ENCODE measurements around the gene ACP7. TPM values are rescaled to one million over a fixed set of nuclear protein-coding genes. Genes with fewer than 3 reads are reported as not detected.

Gene ACP7
- polyA plus RNA-seq, 1 of the 3 experiments (the other 2 are of a cell fraction): 0.36 TPM

DNA sequence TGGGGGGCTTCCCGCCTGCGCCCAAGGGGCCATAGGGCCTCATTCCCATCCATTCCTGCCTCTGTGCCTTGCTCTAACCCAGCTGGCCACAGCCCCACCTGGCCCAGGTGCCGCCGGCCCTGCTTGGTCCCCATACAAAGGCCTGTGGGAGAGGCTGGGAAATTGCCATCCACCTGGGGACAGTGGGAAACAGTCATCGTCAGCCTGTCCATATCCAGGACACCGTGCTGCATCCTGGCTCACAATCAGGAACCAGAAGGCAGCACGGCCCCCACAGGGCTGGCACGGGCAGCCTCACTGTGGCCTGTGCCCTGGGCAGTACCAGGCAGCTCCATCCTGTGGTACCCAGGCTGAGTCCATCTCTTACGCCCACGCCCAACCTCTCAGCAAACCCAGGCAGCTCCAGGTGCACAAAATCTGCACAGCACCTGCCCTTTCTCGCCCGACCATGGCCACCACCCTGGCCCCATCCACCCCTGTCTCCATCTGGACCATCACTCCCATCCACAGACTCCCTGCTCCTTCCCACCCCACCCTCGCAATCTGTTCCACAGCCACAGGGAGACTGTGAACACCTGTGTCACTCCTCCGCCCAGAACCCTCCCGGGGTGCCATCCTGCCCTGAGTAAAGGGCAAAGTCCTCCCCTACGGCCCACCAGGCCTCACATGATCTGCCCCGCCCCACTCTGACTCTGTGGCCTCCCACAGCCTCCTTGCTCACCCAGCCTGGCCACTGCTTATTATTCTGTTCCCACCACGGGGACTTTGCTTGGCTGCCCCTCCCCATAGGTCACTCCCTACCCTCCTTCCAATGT lies 30.7 kb upstream of the ACP7 start:
- no peaks in the 10 kb centered on the region for H3K79me2 ChIP-seq (ENCODE audit: insufficient read depth)
- H3K27ac ChIP-seq (ENCODE audit: low read depth in 2 of 2, low read length in 1 of 2): no peak overlapping the region
- WGBS (ENCODE audit: low lambda C conversion rate): 78% methylated on average over 12 of the region's 18 CpGs
- H3K9me3 ChIP-seq: no peaks in the 10 kb centered on the region
- TF ChIP-seq YY1 (IDR thresholded peaks at IDR 0.05; ENCODE audit: low read depth) (no peak), SMC3 (IDR thresholded peaks at IDR 0.05; ENCODE audit: low read depth, low read length) (no peak)
- H3K9me2 ChIP-seq: no peaks in the 10 kb centered on the region
- no peaks in the 10 kb centered on the region for H3K36me3 ChIP-seq (replicated peaks in 1 of 2; ENCODE audit: control insufficient read depth in 1 of 2, insufficient read depth in 2 of 2, low read length in 1 of 2)
- H3K4me1 ChIP-seq (ENCODE audit: control insufficient read depth in 1 of 2, insufficient read depth in 2 of 2, low read depth in 1 of 2, low read length in 1 of 2): no peaks in the 10 kb centered on the region; a peak in 1 of 4 replicates
- no peak overlapping the region for H3K4me3 ChIP-seq (ENCODE audit: low read depth in 2 of 2, low read length in 1 of 2)
- no peaks in the 10 kb centered on the region for H3K27me3 ChIP-seq (ENCODE audit: insufficient read depth)
- no peak overlapping the region for H2AFZ ChIP-seq (ENCODE audit: low read depth)
- ChIA-PET CTCF (interaction anchor here (0.5 to 3.5 kb wide), 9 partner anchors 13 to 299 kb away, joined by 3 to 30 read pairs (median 5); partner anchors contain the start of gene FBXO27), POLR2A (no interaction called here)
- H4K20me1 ChIP-seq (ENCODE audit: insufficient read depth): no peaks in the 10 kb centered on the region
- H3F3A ChIP-seq (replicated peaks; ENCODE audit: insufficient read depth): no peaks in the 10 kb centered on the region
- no peak overlapping the region for H3K9ac ChIP-seq
- DNase-seq: no peak
- H3K4me2 ChIP-seq: no peak overlapping the region

DNA sequence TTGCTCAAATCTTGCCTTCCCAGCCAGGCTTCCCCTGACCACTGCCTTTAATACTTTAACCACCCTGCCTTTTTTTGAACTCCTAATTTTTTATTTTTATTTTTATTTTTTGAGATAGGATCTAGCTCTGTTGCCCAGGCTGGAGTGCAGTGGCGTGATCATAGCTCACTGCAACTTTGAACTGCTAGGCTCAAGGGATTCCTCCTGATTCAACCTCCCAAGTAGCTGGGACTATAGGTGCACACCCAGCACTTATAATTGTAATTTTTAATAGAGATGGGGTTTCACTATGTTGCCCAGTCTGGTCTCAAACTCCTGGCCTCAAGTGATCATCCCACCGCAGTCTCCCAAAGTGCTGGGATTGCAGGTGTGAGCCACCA lies 30.1 kb upstream of the ACP7 start:
- Histone ChIP-seq H4K20me1 (ENCODE audit: insufficient read depth) (no peaks in the 10 kb centered on the region), H3K36me3 (replicated peaks in 1 of 2; ENCODE audit: control insufficient read depth in 1 of 2, insufficient read depth in 2 of 2, low read length in 1 of 2) (no peaks in the 10 kb centered on the region), H3K9me3 (no peaks in the 10 kb centered on the region), H3K9me2 (no peaks in the 10 kb centered on the region), H3K9ac (no peak overlapping the region), H3F3A (replicated peaks; ENCODE audit: insufficient read depth) (no peaks in the 10 kb centered on the region), H3K4me1 (ENCODE audit: control insufficient read depth in 1 of 2, insufficient read depth in 2 of 2, low read depth in 1 of 2, low read length in 1 of 2) (no peaks in the 10 kb centered on the region; a peak in 1 of 4 replicates), H2AFZ (ENCODE audit: low read depth) (no peak overlapping the region), H3K4me3 (ENCODE audit: low read depth in 2 of 2, low read length in 1 of 2) (no peak overlapping the region), H3K79me2 (ENCODE audit: insufficient read depth) (no peaks in the 10 kb centered on the region), H3K4me2 (no peak overlapping the region), H3K27me3 (ENCODE audit: insufficient read depth) (no peaks in the 10 kb centered on the region), H3K27ac (ENCODE audit: low read depth in 2 of 2, low read length in 1 of 2) (no peak overlapping the region)
- WGBS (ENCODE audit: low lambda C conversion rate): 90% methylated on average over 2 of the region's 2 CpGs
- ChIA-PET CTCF (interaction anchor here (1.0 to 3.5 kb wide), 4 partner anchors 14 to 24 kb away, joined by 3 to 19 read pairs (median 3); partner anchors contain the start of gene FBXO27), POLR2A (no interaction called here)
- no peak for DNase-seq
- TF ChIP-seq SMC3 (IDR thresholded peaks at IDR 0.05; ENCODE audit: low read depth, low read length): no peak
- TF ChIP-seq, protein P1, sequence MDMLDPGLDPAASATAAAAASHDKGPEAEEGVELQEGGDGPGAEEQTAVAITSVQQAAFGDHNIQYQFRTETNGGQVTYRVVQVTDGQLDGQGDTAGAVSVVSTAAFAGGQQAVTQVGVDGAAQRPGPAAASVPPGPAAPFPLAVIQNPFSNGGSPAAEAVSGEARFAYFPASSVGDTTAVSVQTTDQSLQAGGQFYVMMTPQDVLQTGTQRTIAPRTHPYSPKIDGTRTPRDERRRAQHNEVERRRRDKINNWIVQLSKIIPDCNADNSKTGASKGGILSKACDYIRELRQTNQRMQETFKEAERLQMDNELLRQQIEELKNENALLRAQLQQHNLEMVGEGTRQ (IDR thresholded peaks at IDR 0.05; ENCODE audit: borderline replicate concordance, low read depth, low read length): no peak

DNA sequence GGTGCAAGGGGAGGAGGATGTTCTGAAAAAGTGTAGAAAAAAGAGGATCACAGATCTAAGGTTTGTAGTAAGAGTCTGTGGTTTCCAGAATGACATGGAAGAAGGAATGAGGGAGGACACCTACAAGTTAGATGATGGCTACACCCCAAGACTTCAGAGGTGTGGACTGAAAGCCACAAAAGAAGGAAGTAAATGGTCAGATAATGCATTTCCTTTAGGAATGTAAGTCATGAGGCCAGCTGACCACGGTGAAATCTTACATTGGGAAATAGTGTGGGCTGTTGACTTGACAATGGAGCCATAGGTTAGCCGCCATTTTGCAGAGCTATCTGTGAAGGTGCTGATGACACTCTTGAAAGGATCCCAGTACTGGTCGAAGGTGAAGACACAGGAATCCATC lies 26.6 kb upstream of the ACP7 start:
- H3K4me2 ChIP-seq: no peak overlapping the region
- WGBS (ENCODE audit: low lambda C conversion rate): 51% methylated on average over 3 of the region's 3 CpGs
- no peak overlapping the region for H3K27ac ChIP-seq (ENCODE audit: low read depth in 2 of 2, low read length in 1 of 2)
- H3K4me1 ChIP-seq (ENCODE audit: control insufficient read depth in 1 of 2, insufficient read depth in 2 of 2, low read depth in 1 of 2, low read length in 1 of 2): no peaks in the 10 kb centered on the region; a peak in 1 of 4 replicates
- ChIA-PET POLR2A (no interaction called here), CTCF (no interaction called here)
- H3K27me3 ChIP-seq (ENCODE audit: insufficient read depth): no peaks in the 10 kb centered on the region
- no peaks in the 10 kb centered on the region for H3K36me3 ChIP-seq (replicated peaks in 1 of 2; ENCODE audit: control insufficient read depth in 1 of 2, insufficient read depth in 2 of 2, low read length in 1 of 2)
- no peak for DNase-seq
- no peaks in the 10 kb centered on the region for H3K79me2 ChIP-seq (ENCODE audit: insufficient read depth)
- H3K9me2 ChIP-seq: no peaks in the 10 kb centered on the region
- no peak overlapping the region for H2AFZ ChIP-seq (ENCODE audit: low read depth)
- no peaks in the 10 kb centered on the region for H3K9me3 ChIP-seq
- H3K4me3 ChIP-seq (ENCODE audit: low read depth in 2 of 2, low read length in 1 of 2): no peak overlapping the region
- no peak overlapping the region for H3K9ac ChIP-seq
- H4K20me1 ChIP-seq (ENCODE audit: insufficient read depth): no peaks in the 10 kb centered on the region
- no peaks in the 10 kb centered on the region for H3F3A ChIP-seq (replicated peaks; ENCODE audit: insufficient read depth)
- no peak for TF ChIP-seq FOXM1 (IDR thresholded peaks at IDR 0.05; ENCODE audit: low read depth)
- TF ChIP-seq ELF1 (IDR thresholded peaks at IDR 0.05): no peak
- TF ChIP-seq, protein P2, sequence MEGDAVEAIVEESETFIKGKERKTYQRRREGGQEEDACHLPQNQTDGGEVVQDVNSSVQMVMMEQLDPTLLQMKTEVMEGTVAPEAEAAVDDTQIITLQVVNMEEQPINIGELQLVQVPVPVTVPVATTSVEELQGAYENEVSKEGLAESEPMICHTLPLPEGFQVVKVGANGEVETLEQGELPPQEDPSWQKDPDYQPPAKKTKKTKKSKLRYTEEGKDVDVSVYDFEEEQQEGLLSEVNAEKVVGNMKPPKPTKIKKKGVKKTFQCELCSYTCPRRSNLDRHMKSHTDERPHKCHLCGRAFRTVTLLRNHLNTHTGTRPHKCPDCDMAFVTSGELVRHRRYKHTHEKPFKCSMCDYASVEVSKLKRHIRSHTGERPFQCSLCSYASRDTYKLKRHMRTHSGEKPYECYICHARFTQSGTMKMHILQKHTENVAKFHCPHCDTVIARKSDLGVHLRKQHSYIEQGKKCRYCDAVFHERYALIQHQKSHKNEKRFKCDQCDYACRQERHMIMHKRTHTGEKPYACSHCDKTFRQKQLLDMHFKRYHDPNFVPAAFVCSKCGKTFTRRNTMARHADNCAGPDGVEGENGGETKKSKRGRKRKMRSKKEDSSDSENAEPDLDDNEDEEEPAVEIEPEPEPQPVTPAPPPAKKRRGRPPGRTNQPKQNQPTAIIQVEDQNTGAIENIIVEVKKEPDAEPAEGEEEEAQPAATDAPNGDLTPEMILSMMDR (IDR thresholded peaks at IDR 0.05): no peak
- TF ChIP-seq NFIC (IDR thresholded peaks at IDR 0.05; ENCODE audit: borderline replicate concordance): no peak
- TF ChIP-seq, protein P1 (IDR thresholded peaks at IDR 0.05; ENCODE audit: borderline replicate concordance, low read depth, low read length): no peak
- TF ChIP-seq CHD2 (IDR thresholded peaks at IDR 0.05; ENCODE audit: low read length, partially characterized antibody): no peak
- no peak for TF ChIP-seq JUND (IDR thresholded peaks at IDR 0.05)
- no peak for TF ChIP-seq TAF1 (IDR thresholded peaks at IDR 0.05; ENCODE audit: borderline replicate concordance, low read depth, low read length)
- TF ChIP-seq NRF1 (IDR thresholded peaks at IDR 0.05; ENCODE audit: low read depth, low read length): no peak
- no peak for TF ChIP-seq GABPA (IDR thresholded peaks at IDR 0.05; ENCODE audit: low read depth)
- TF ChIP-seq, protein P3, sequence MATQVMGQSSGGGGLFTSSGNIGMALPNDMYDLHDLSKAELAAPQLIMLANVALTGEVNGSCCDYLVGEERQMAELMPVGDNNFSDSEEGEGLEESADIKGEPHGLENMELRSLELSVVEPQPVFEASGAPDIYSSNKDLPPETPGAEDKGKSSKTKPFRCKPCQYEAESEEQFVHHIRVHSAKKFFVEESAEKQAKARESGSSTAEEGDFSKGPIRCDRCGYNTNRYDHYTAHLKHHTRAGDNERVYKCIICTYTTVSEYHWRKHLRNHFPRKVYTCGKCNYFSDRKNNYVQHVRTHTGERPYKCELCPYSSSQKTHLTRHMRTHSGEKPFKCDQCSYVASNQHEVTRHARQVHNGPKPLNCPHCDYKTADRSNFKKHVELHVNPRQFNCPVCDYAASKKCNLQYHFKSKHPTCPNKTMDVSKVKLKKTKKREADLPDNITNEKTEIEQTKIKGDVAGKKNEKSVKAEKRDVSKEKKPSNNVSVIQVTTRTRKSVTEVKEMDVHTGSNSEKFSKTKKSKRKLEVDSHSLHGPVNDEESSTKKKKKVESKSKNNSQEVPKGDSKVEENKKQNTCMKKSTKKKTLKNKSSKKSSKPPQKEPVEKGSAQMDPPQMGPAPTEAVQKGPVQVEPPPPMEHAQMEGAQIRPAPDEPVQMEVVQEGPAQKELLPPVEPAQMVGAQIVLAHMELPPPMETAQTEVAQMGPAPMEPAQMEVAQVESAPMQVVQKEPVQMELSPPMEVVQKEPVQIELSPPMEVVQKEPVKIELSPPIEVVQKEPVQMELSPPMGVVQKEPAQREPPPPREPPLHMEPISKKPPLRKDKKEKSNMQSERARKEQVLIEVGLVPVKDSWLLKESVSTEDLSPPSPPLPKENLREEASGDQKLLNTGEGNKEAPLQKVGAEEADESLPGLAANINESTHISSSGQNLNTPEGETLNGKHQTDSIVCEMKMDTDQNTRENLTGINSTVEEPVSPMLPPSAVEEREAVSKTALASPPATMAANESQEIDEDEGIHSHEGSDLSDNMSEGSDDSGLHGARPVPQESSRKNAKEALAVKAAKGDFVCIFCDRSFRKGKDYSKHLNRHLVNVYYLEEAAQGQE (IDR thresholded peaks at IDR 0.05; ENCODE audit: low read depth, low read length): no peak
